ENCODE measurements around the gene STXBP6.

- TF ChIP-seq ZNF407 (CRISPR knock-in tag; IDR thresholded peaks at IDR 0.05; ENCODE audit: not compliant biosample characterization): no peak
- no peak for TF ChIP-seq TAF1 (CRISPR knock-in tag; IDR thresholded peaks at IDR 0.05)
- TF ChIP-seq ZNF274 (CRISPR knock-in tag; IDR thresholded peaks at IDR 0.05): no peak
- TF ChIP-seq SMC3 (IDR thresholded peaks at IDR 0.05; ENCODE audit: low read length): no peak
- no peak for TF ChIP-seq TFE3 (CRISPR knock-in tag; IDR thresholded peaks at IDR 0.05)
- no peak for TF ChIP-seq MZF1 (CRISPR knock-in tag; IDR thresholded peaks at IDR 0.05; ENCODE audit: borderline replicate concordance)
- no peak for TF ChIP-seq STAT6 (CRISPR knock-in tag; IDR thresholded peaks at IDR 0.05; ENCODE audit: borderline replicate concordance)
Measured at GRCh38 chr14:24948261-24948847, 101.6 kb downstream of the STXBP6 start.

Data from HepG2 (cell line).